BE2C (cell line): Measurements from ENCODE around the gene CNPY4.

ENCODE experiments used
- DNase-seq: peaks from one replicate; pipeline ENCODE4 v3.0.0-alpha.2; 2020
- H3K27me3 ChIP-seq: fragments of 250-450 bp; sonication (Bioruptor Pico); 2 replicates; pipeline ENCODE4 v1.5.1; 2020; ENCODE audit warnings: mild to moderate bottlenecking
- H3K36me3 ChIP-seq: fragments of 250-450 bp; sonication (Bioruptor Pico); 2 replicates; pipeline ENCODE4 v1.5.1; 2020; ENCODE audit warnings: mild to moderate bottlenecking
- H3K4me1 ChIP-seq: fragments of 250-450 bp; sonication (Bioruptor Pico); 2 replicates; pipeline ENCODE4 v1.5.1; 2020
- H3K4me3 ChIP-seq: 2 replicates; pipeline ENCODE4 v1.5.1; 2011; ENCODE audit warnings: low read depth, low read length
- H3K9me3 ChIP-seq: fragments of 250-450 bp; sonication (Bioruptor Pico); 2 replicates; pipeline ENCODE4 v1.5.1; 2020
- TF ChIP-seq, protein P1 (sequence below): IDR thresholded peaks from 2 replicates; pipeline ENCODE4 v1.5.1; 2012; ENCODE audit warnings: mild to moderate bottlenecking, low read depth, low read length

The CNPY4 gene

DNA sequence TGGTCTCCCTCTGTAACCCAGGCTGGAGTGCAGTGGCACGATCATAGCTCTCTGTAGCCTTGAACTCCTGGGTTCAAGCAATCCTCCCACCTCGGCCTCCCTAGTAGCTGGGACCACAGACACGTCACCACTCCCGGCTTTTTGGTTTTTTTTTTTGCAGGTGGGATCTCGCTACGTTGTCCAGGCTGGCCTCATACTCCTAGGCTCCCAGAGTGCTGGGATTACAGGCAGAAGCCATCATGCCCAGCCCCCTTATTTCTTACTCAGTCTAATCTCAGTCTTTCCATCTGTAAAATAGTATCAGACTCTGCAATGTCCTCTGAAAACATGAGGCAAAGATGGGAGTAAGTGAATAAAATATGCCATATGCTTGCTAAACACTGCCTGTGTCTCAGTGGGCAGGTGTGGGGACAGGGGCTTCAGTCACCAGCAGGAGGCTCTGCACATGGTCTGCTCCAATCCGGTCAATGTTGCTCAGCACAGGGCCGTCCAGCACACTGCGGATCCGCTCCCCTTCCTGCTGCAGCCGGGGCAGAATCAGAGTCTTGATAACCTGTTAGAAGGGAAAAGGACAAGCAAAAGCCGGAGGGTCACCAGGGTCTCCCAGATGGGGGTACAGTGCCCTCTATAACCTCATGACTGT is 9.8 kb upstream of the CNPY4 start:
- Histone ChIP-seq H3K27me3 (no peaks in the 10 kb centered on the region), H3K4me1 (no peaks in the 10 kb centered on the region), H3K9me3 (no peaks in the 10 kb centered on the region), H3K4me3 (no peak overlapping the region), H3K36me3 (peaks cover 55% of the 10 kb centered on the region)
- DNase-seq: no peak
- TF ChIP-seq, protein P1, sequence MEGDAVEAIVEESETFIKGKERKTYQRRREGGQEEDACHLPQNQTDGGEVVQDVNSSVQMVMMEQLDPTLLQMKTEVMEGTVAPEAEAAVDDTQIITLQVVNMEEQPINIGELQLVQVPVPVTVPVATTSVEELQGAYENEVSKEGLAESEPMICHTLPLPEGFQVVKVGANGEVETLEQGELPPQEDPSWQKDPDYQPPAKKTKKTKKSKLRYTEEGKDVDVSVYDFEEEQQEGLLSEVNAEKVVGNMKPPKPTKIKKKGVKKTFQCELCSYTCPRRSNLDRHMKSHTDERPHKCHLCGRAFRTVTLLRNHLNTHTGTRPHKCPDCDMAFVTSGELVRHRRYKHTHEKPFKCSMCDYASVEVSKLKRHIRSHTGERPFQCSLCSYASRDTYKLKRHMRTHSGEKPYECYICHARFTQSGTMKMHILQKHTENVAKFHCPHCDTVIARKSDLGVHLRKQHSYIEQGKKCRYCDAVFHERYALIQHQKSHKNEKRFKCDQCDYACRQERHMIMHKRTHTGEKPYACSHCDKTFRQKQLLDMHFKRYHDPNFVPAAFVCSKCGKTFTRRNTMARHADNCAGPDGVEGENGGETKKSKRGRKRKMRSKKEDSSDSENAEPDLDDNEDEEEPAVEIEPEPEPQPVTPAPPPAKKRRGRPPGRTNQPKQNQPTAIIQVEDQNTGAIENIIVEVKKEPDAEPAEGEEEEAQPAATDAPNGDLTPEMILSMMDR: peak; percentile 27

DNA sequence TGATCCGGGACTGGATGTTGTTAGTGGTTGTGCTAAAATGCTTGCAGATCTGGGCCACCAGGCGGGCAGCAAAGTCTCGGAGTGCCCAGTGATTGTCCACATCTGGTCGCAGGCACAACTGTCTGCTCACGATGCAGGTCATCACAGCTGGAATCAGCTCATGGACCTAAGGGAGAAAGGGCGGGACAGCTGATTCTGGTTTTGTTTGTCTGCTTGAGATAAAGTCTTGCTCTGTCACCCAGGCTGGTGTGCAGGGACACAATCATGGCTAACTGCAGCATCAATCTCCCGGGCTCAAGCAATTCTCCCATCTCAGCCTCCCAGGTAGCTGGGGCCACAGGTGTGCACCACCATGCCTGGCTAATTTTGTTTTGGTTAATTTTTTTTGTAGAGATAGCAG is 8.3 kb upstream of the CNPY4 start:
- Histone ChIP-seq H3K4me1 (no peaks in the 10 kb centered on the region), H3K36me3 (peaks cover 51% of the 10 kb centered on the region), H3K4me3 (no peak overlapping the region), H3K27me3 (no peaks in the 10 kb centered on the region), H3K9me3 (no peaks in the 10 kb centered on the region)
- TF ChIP-seq, protein P1: no peak
- no peak for DNase-seq

DNA sequence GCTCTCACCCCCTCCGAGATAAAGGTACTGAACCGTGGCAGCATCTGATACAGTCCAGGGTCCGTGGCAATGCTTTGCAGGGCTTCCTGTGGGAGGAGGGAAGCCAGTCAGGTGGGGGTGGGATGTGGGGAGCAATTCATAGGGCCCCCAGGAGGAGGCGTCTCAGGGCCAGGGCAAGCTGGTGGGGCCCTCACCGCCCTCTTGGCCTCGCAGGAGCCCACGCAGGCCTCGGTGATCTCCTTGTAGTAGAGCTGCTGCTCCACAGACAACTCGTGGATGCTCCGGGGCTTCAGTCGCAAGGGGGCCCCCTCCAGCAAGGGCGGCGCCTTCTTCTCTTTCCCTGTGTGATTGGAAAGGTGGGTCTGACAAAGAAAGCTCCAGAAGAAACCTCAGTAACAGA is 7.5 kb upstream of the CNPY4 start:
- Histone ChIP-seq H3K36me3 (peaks cover 49% of the 10 kb centered on the region), H3K4me3 (no peak overlapping the region), H3K9me3 (no peaks in the 10 kb centered on the region), H3K27me3 (no peaks in the 10 kb centered on the region), H3K4me1 (no peaks in the 10 kb centered on the region)
- DNase-seq: no peak
- TF ChIP-seq, protein P1: no peak

DNA sequence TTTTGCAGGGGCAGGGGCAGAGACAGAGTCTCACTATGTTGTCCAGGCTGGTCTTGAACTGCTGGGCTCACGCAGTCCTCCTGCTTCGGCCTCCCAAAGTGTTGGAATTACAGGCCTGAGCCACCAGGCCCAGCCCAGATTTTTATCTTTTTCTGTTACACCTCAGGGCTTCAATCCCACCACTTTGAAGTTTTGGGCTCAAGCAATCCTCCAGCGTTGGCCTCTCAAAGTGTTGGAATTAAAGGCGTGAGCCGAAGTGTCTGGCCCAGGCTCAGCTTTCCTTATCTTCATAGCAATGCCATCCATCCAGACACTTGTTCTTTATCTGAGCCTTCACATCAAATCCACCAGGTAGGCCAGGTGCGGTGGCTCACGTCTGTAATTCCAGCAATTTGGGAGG is 4.4 kb upstream of the CNPY4 start:
- Histone ChIP-seq H3K4me3 (no peak overlapping the region), H3K27me3 (no peaks in the 10 kb centered on the region), H3K36me3 (peaks cover 29% of the 10 kb centered on the region), H3K9me3 (no peaks in the 10 kb centered on the region), H3K4me1 (no peaks in the 10 kb centered on the region)
- TF ChIP-seq, protein P1: no peak
- DNase-seq: no peak

DNA sequence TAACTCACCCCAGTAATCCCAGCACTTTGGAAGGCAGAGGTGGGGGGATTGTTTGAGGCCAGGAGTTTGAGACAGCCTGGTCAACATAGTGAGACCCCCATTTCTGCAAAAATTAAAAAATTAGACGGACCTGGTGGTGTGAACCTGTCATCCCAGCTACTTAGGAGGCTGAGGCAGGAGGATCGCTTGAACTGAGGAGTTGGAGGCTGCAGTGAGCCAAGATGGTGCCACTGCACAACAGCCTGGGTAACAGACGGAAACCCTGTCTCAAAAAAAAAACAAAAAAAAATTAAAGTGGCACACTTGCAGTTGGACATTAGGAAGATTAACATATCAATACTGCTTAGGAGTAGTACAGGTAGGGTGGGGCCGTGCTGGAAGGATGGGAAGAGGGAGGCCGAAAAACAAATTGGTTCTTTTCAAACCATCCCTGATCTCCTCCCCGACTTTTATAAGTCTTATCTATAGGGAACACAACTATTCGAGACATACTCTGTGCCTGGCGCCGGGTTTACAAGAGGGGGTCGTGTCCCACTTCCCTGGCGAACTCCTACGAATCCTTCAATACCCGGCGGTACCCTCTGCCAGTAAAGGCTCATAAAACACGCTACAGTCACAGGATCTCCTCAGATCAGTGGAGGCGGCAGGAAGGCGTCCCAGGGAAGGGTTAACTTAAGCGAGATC is 904 bp upstream of the CNPY4 start:
- Histone ChIP-seq H3K27me3 (no peaks in the 10 kb centered on the region), H3K4me1 (no peaks in the 10 kb centered on the region), H3K36me3 (peaks cover 5% of the 10 kb centered on the region), H3K9me3 (no peaks in the 10 kb centered on the region), H3K4me3 (peak overlapping the region; percentile 99)
- no peak for DNase-seq
- TF ChIP-seq, protein P1: no peak
